HG03457 (cell line): ENCODE results near the gene MGLL.
"Not testable (repeated sequence)": the region's sequence is repeated elsewhere in the genome, so short reads cannot be mapped to it uniquely, and the experiment has no call there.

Experiments
- ATAC-seq: cut with Tn5 transposase; IDR thresholded peaks from one replicate; pipeline ENCODE4 v1.9.1; 2021; ENCODE audit warnings: moderate number of reproducible peaks; ENCODE audit not compliant: unreplicated experiment

MGLL gene

GRCh38 chr3:127663151-127663550 lies 159.2 kb downstream of the MGLL start:
- ATAC-seq = no peak

DNA sequence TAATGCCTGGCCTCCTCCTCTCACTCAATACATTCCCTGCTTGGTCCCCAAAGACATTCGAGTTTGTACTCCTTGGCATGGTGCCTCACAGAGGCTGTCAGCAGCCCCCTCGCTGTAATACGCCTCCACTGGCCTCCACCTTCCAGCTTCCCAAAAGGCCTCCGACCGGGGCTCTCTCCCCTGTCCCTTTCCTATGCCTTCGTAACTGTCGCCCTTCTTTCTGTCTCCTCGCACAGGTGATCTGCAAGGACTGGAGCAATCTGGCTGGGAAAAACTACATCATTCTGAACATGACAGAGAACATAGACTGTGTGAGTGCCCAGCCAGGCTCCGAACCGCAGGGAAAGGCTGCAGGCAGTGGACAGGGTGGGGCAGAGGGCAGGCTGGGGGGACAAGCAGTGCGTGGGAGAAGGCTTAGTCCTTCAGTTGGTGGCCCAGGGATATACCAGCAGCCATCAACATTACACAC lies 160.3 kb downstream of the MGLL start:
- ATAC-seq = no peak

GRCh38 chr3:127661600-127661999 lies 160.7 kb downstream of the MGLL start:
- no peak for ATAC-seq

DNA sequence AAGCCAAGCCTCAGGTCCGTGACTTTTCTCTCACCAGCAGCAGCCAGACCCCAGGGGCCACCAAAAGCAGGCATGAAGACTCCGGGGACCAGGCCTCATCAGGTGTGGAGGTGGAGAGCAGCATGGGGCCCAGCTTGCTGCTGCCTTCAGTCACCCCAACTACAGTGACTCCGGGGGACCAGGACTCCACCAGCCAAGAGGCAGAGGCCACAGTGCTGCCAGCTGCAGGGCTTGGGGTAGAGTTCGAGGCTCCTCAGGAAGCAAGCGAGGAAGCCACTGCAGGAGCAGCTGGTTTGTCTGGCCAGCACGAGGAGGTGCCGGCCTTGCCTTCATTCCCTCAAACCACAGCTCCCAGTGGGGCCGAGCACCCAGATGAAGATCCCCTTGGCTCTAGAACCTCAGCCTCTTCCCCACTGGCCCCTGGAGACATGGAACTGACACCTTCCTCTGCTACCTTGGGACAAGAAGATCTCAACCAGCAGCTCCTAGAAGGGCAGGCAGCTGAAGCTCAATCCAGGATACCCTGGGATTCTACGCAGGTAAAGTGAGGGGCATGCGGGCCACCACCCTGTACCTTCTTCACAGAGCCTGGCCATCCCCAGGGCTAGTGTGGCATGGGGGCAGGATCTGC lies 161.6 kb downstream of the MGLL start:
- no peak for ATAC-seq

- no peak for ATAC-seq
These were observed 164.1 kb downstream of the MGLL start for GRCh38 chr3:127658234-127658633.

- no peak for ATAC-seq
These were observed 165.4 kb downstream of the MGLL start for GRCh38 chr3:127656906-127657305.

- ATAC-seq = no peak
These were observed 166.7 kb downstream of the MGLL start for GRCh38 chr3:127655641-127656040.

DNA sequence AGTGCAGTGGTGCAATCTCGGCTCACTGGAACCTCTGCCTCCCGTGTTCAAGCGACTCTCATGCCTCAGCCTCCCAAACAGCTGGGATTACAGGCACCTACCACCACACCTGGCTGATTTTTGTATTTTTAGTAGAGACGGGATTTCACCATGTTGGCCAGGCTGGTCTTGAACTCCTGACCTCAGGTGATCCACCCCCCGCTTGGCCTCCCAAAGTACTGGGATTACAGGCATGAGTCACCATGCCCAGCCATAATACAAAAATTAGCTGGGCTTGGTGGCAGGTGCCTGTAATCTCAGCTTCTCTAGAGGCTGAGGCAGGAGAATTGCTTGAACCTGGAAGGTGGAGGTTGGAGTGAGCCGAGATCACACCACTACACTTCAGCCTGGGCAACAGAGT lies 167.3 kb downstream of the MGLL start:
- ATAC-seq = not testable (repeated sequence)

DNA sequence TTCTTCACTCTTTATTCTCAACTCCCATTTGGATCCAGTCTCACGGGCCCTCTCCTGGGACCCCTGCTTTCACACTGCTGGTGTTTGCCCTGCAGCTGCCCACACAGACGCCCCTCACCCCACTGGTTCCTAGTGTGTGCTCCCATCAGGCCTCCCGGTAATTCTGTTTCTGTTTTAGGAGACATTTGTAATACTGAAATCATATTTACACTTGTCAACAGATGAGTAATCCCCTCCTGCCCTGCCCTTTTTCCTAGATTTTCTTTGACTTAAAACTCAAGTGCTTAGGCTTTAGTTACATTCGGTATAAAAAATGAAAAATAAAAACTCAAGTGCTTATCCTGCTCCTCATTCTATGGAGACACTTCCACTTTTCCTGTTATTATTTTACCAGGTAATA lies 167.9 kb downstream of the MGLL start:
- ATAC-seq = no peak

GRCh38 chr3:127652246-127652995 lies 169.9 kb downstream of the MGLL start:
- ATAC-seq = no peak

DNA sequence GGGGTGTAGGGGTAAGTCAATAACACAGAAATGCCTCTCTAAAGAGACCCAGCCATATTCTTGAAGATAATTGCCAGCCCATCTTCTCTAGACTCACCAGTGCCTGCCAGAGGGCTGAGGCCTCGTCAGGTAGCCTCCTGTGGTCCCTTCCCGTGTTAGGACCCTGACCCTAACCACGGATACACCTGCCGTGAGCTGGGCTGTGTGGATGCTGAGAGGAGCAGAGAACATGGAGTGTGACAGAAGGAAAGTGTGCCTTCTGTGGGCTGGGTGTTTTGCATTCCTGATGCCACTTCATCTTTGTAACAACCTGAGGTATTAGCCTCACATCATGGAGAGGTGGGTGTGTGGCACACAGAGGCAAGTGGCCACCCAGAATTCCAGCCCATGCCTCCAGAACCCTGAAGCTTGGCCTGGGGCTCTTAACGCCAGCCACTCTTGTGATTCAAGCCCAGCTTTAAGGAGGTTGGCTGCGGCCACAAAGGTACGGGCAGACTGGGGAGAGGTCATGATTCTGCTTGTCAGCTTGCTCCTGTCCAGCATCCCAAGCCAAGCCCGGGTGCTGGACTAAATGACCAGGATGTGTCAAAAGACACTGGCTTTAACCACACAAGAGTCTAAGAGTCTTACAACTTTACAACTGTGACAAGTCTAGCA lies 170.7 kb downstream of the MGLL start:
- no peak for ATAC-seq

- no peak for ATAC-seq
These were observed 172.1 kb downstream of the MGLL start for GRCh38 chr3:127650236-127650635.

DNA sequence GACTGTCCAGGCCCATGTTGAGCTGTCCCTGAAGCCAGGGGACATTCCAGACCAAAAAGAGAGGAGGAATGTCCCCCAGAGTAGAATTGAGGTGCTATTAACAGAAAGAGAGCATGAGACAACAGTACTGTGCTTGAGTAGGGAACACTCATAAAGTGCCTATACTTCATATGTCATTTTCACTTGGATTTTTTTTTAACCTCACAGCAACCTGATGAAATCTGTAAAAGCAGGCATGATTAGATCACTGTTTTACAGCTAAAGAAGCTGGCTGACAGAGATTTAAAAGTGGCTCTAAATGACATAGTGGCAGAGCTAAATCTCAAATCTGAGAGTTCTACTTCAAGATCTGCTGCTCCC lies 174.5 kb downstream of the MGLL start:
- ATAC-seq = no peak

DNA sequence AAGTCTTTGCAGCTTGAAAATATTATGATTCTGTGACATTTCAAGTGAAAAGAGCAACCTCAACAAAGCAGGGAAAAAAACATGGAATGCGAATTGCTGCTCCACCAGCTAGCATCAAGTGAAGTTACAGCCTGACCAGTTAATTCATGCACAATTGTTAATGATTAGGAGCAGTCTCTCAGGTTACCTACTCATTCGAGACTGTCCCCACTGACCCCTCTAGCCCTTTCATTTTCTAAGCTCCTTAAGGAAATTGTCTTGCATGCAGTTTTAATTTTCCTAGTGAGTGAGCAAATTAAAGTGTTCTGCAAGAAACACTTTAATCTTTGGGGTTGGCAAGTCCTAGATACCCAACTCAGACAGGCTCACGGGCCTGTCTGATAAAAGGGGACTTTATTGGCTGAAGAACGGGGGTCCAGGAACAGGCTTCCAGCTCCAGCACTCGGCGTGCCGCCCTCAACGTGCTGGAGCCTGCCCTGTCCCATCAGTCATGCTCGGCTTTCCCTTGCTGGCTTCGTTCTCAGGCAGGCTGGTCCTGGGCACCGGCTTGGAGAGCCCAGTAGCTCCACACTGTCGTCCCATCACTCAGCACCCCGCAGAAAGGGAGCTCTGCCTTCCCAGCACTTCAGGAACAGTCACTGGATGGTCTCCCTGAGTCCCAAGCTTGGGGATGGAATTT lies 175.0 kb downstream of the MGLL start:
- ATAC-seq = no peak

DNA sequence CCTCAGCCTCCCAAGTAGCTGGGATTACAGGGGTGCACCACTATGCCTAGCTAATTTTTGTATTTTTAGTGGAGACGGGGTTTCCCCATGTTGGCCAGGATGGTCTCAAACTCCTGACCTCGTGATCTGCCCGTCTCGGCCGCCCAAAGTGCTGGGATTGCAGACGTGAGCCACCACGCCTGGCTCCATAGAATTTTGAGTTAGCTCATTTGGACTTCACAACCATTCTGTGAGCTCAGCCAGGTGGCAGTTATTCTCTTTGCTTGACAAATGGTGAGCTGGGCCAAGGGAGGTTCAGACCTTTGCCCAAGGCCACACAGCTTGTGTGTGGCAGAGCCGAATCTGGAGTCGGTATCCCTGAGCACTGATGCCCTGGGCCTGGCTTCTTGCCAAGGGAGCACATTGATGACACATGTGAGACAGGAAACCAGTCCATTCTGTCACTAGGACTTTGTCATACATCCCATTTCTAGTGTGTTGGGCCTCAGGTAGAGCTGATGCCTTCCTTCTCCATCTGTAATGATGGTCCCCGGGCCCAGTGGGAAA lies 175.7 kb downstream of the MGLL start:
- ATAC-seq = no peak

- ATAC-seq = no peak
These were observed 176.8 kb downstream of the MGLL start for GRCh38 chr3:127645371-127646015.

GRCh38 chr3:127644641-127645370 lies 177.5 kb downstream of the MGLL start:
- ATAC-seq = no peak

DNA sequence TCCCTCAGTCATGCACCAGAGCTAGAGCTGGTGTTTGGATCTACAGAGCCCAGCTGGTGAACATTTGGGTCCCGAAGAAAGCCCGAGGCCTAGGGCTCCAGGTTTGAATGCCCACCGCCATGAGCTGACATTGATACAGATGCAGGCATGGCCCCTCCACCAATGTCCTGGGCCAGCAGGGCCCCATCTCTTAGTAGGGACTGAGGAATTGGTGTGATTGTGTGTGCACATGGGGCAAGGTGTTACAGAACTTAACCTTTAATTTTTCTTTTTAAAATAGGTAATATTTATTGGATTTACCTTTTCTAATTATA lies 182.3 kb downstream of the MGLL start:
- ATAC-seq = no peak

DNA sequence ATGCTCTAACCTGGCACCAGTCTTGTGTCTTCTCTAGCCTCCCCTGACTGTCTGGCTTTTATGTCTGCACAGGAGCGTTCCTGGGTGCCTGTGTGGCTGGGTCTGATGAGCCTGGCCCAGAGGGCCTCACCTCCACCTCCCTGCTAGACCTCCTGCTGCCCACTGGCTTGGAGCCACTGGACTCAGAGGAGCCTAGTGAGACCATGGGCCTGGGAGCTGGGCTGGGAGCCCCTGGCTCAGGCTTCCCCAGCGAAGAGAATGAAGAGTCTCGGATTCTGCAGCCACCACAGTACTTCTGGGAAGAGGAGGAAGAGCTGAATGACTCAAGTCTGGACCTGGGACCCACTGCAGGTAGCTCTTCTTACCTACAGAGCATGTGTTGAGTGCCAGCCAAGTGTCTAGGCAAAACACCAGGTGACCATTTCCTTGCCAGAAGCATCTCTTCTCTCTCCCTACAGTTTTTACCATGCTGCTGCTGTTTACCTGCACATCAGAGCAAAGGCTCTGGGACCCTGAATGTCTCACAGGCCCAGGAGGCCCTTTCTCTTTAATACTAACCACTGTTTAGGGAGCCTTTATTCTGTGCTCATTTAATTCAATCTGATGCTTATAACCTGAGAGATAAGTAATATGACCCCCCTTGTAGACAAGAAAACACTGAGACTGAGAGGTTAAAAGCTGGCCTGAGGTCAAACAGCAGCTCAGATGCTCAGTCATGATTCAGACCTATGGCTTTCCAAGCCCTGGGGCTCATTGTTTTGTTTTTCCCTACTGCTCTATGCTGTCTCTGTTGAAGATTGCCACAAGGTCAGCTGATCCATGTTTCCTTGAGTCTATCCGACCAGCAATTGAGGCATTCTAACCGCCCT lies 182.9 kb downstream of the MGLL start:
- ATAC-seq = no peak
